Tibial nerve (tissue), 4 donors: ENCODE measurements around the gene CFAP45. TPM values are rescaled to one million over a fixed set of nuclear protein-coding genes. Genes with fewer than 3 reads are reported as not detected.

Experiments
- DNase-seq, 2 donors: peaks; one replicate each; pipeline ENCODE4 v3.0.0-alpha.2; 2019; ENCODE audit warnings: low spot score in 2 of 2
- H3K27ac ChIP-seq, 4 donors: fragments of 200-600 bp; sonication (generic) in 3 of 4; one replicate each; pipeline ENCODE4 v1.5.1; 2017 to 2019; ENCODE audit warnings: mild to moderate bottlenecking in 1 of 4
- H3K27me3 ChIP-seq, 2 donors: fragments of 200-600 bp; sonication (generic) in 1 of 2; one replicate each; pipeline versions ENCODE4 v1.5.1 to v1.6.0; 2017 to 2019
- H3K36me3 ChIP-seq, 3 donors: fragments of 200-600 bp; sonication (generic); one replicate each; pipeline ENCODE4 v1.5.1; 2018 to 2019
- H3K4me1 ChIP-seq, 4 donors: fragments of 200-600 bp; sonication (generic) in 3 of 4; one replicate each; pipeline ENCODE4 v1.5.1; 2017 to 2019
- H3K4me3 ChIP-seq, 4 donors: fragments of 200-600 bp; sonication (generic) in 3 of 4; one replicate each; pipeline ENCODE4 v1.5.1; 2017 to 2019; ENCODE audit warnings: mild to moderate bottlenecking in 1 of 4, moderate library complexity in 1 of 4
- H3K9me3 ChIP-seq, 4 donors: fragments of 200-600 bp; sonication (generic) in 3 of 4; one replicate each; pipeline ENCODE4 v1.5.1; 2017 to 2019
- EP300 ChIP-seq, 2 donors: sonication (generic); formaldehyde crosslinking; IDR thresholded peaks; one replicate each; pipeline ENCODE4 v1.6.1; 2017; ENCODE audit warnings: antibody characterized with exemption in 2 of 2, mild to moderate bottlenecking in 1 of 2
- POLR2A ChIP-seq, 2 donors: fragments of 450-650 bp; IDR thresholded peaks; one replicate each; pipeline ENCODE4 v1.6.1; 2017; ENCODE audit warnings: antibody characterized with exemption in 2 of 2, mild to moderate bottlenecking in 2 of 2, moderate library complexity in 2 of 2
- WGBS, 2 donors: methylation state at CpG; one replicate each; pipeline ENCODE4 v1.1.5; 2018; 5-methylcytosine and 5-hydroxymethylcytosine counted together
- total RNA-seq, 4 donors: library from RNA; depleted of rRNA; stranded (reverse); fragments of >200 nt; gene quantifications; one replicate each; pipeline ENCODE4 v1.1.0, GENCODE V29; 2016
- TF ChIP-seq, protein P1 (sequence below), 5 experiments: fragments of 200-600 bp in 3 of 5; fragments of 450-650 bp in 2 of 5; sonication (generic) in 3 of 5; IDR thresholded peaks; one replicate each; pipeline ENCODE4 v1.5.1; 2016 to 2019; ENCODE audit warnings: antibody characterized with exemption in 5 of 5, mild to moderate bottlenecking in 3 of 5, moderate library complexity in 2 of 5

CFAP45 gene
- total RNA-seq, 4 donors from 2014 or later: 0.39 to 0.66 (median 0.63) TPM; not detected in 1

DNA sequence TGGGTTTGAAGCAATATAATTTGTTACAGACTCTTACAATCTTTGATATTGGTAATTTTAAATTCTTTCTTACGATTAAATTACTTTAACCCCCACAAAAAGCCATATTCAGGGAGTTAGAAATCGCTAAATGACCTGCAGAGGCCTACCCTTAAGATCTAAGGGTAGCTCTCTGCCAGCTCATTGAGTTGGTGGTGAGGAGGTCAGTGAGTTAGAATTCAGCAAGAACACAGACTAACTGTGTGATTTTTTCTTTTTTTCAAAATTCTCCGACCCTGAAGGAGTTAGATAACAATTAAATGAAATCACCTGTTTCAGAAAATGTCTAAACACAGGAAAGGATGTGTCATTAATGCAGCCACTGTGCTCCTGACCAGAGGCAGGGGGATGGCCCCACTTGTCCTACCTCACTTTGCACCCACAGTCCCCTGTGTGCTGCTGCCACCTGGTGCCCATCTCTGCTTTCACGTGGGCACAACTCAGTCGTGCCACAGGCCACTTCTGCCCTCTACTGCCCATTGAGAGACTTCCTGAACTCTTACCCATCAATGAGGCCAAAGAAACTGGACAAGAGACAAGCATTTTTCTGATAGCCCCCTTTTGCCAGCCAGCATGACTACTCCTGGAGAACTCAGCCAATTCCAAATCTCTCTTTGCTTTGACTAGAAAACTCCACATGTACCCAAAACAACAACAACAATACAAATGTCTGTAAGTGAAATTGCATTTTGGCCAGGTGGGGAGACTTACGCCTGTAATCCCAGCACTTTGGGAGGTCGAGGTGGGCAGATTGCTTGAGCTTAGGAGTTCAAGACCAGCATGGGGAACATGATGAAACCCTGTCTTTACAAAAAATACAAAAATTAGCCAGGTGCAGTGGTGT, 8.4 kb downstream of the CFAP45 start:
- no peaks in the 10 kb centered on the region for H3K27me3 ChIP-seq
- peak; percentile 63 to 79 for DNase-seq
- WGBS, 2 donors: 45 to 50% methylated on average over 7 of the region's 7 CpGs
- H3K36me3 ChIP-seq: no peaks in the 10 kb centered on the region
- H3K4me3 ChIP-seq: no peak overlapping the region
- H3K27ac ChIP-seq: peak overlapping the region in 2 of 4 donors; percentile 9 to 13
- H3K4me1 ChIP-seq: peaks cover 0 to 36% (median 12%) of the 10 kb centered on the region in 4 donors
- TF ChIP-seq EP300 (IDR thresholded peaks at IDR 0.05) (peak in 1 of 2 donors; percentile 67), POLR2A (IDR thresholded peaks at IDR 0.05) (peak in 1 of 2 donors; percentile 17)
- TF ChIP-seq, protein P1, sequence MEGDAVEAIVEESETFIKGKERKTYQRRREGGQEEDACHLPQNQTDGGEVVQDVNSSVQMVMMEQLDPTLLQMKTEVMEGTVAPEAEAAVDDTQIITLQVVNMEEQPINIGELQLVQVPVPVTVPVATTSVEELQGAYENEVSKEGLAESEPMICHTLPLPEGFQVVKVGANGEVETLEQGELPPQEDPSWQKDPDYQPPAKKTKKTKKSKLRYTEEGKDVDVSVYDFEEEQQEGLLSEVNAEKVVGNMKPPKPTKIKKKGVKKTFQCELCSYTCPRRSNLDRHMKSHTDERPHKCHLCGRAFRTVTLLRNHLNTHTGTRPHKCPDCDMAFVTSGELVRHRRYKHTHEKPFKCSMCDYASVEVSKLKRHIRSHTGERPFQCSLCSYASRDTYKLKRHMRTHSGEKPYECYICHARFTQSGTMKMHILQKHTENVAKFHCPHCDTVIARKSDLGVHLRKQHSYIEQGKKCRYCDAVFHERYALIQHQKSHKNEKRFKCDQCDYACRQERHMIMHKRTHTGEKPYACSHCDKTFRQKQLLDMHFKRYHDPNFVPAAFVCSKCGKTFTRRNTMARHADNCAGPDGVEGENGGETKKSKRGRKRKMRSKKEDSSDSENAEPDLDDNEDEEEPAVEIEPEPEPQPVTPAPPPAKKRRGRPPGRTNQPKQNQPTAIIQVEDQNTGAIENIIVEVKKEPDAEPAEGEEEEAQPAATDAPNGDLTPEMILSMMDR (IDR thresholded peaks at IDR 0.05): peak; percentile 86 to 98 (median 92)
- no peaks in the 10 kb centered on the region for H3K9me3 ChIP-seq

DNA sequence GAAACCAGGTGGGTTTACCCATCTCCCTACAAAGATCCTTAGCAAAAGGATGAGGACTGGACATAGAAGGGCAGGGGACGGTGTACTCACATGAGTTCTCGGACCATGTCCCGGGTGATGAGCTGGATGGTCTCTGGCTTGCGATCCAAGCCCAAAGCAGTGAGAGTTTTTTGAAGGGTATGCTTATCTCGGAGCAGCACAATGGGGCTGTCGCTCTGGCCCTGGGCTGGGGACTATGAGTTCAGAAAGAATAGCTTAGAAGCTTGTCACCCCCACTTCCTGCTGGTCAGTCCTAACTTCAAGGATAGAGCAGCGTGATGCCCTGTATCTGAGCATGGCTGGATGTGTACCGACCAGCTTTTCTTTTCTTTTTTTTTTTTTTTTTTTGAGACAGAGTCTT, 9.6 kb downstream of the CFAP45 start:
- no peaks in the 10 kb centered on the region for H3K36me3 ChIP-seq

DNA sequence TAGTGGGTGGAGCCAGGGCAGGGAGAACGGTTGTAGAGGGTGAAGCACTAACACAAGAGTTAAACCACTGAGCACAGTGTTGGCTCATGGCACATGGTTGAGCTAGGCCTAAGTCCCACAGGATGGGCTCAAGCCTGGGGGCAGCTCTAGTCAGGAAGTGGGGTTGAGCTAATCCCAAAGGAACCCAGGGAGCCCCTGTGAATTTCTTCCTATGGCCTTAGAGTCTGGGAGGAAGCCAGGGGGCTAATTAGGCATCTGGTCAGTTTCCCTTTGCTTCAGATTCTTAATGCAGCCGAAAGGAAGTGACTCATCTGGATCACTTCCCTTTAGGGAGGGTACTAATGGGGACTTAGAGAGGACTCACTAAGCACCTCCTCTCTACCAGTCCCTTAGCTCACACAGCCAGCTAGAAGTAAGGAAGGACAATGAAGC, 10.1 kb downstream of the CFAP45 start:
- WGBS, 2 donors: 21 to 41% methylated on average over 2 of the region's 2 CpGs
- TF ChIP-seq, protein P1 (IDR thresholded peaks at IDR 0.05): no peak
- TF ChIP-seq POLR2A (IDR thresholded peaks at IDR 0.05): no peak
- TF ChIP-seq EP300 (IDR thresholded peaks at IDR 0.05): no peak

More for the DNA sequence above, 9.6 kb downstream of the CFAP45 start:
- DNase-seq: no peak
- Histone ChIP-seq H3K27ac (peak overlapping the region in 2 of 4 donors; percentile 38 to 52), H3K9me3 (no peaks in the 10 kb centered on the region), H3K4me3 (no peak overlapping the region), H3K4me1 (peaks cover 0 to 25% (median 12%) of the 10 kb centered on the region in 4 donors), H3K27me3 (no peaks in the 10 kb centered on the region)
- no peak for TF ChIP-seq EP300 (IDR thresholded peaks at IDR 0.05)
- TF ChIP-seq, protein P1 (IDR thresholded peaks at IDR 0.05): no peak
- TF ChIP-seq POLR2A (IDR thresholded peaks at IDR 0.05): no peak
- WGBS, 2 donors: 78 to 79% methylated on average over 8 of the region's 8 CpGs

DNA sequence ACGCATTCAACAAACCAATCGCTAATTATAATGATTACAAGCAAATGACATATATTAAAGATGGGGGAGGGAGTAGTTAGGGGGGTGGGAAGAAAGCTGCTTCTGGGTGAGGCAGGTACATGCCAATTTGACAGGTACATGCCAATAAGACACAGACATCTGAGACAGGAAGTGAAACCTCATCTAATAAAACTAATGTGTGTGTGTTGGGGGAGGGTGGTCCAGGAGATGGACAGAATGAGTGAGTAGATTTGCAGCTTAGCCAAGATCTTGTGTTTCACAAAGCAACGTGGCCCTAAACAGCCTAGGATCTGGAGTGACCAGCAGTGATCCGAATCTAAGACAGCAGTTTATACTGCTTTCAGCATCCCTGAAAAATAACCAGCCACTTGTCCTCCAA, 10.8 kb downstream of the CFAP45 start:
- H3K36me3 ChIP-seq: peaks cover 0 to 3% (median 0%) of the 10 kb centered on the region in 3 donors
- no peaks in the 10 kb centered on the region for H3K9me3 ChIP-seq
- DNase-seq: no peak
- 92 to 97% methylated on average over 4 of the region's 4 CpGs for WGBS, 2 donors
- H3K27me3 ChIP-seq: no peaks in the 10 kb centered on the region
- peaks cover 0 to 25% (median 12%) of the 10 kb centered on the region in 4 donors for H3K4me1 ChIP-seq
- peak overlapping the region in 2 of 4 donors; percentile 7 to 38 for H3K27ac ChIP-seq
- H3K4me3 ChIP-seq: no peak overlapping the region
- TF ChIP-seq POLR2A (IDR thresholded peaks at IDR 0.05): no peak
- TF ChIP-seq EP300 (IDR thresholded peaks at IDR 0.05): no peak
- TF ChIP-seq, protein P1 (IDR thresholded peaks at IDR 0.05): no peak

More for the DNA sequence above, 10.1 kb downstream of the CFAP45 start:
- H3K4me1 ChIP-seq: peaks cover 0 to 25% (median 12%) of the 10 kb centered on the region in 4 donors
- H3K36me3 ChIP-seq: no peaks in the 10 kb centered on the region
- no peaks in the 10 kb centered on the region for H3K27me3 ChIP-seq
- peak overlapping the region in 2 of 4 donors; percentile 38 to 52 for H3K27ac ChIP-seq
- DNase-seq: peak in 1 of 2 donors; percentile 27
- no peaks in the 10 kb centered on the region for H3K9me3 ChIP-seq
- no peak overlapping the region for H3K4me3 ChIP-seq

DNA sequence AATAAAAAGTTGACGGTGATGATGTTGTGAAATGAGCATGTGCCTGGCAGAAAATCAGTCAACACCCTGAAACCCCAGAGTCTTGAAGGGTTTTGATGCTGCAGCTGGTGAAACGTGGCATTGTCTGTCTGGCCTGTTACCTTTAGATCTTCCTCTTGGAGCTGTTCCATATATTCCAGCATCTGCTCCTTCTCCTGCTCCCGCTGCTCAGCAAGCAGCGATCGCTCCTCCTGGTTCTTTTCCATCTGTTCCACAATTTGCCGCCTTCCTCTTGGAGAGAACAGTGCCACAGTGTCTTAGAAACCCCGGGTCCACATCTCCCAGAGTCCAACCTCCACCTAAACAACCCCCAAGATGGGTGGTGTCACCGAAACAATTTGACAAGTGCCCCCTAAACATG, 15.7 kb downstream of the CFAP45 start:
- Histone ChIP-seq H3K27ac (no peak overlapping the region), H3K36me3 (peaks cover 0 to 4% (median 0%) of the 10 kb centered on the region in 3 donors), H3K9me3 (no peaks in the 10 kb centered on the region), H3K4me1 (peaks cover 0 to 13% (median 1%) of the 10 kb centered on the region in 4 donors), H3K27me3 (no peaks in the 10 kb centered on the region), H3K4me3 (no peak overlapping the region)
- DNase-seq: no peak
- TF ChIP-seq, protein P1 (IDR thresholded peaks at IDR 0.05): no peak
- TF ChIP-seq EP300 (IDR thresholded peaks at IDR 0.05) (no peak), POLR2A (IDR thresholded peaks at IDR 0.05) (no peak)
- 75 to 81% methylated on average over 8 of the region's 8 CpGs for WGBS, 2 donors
